SU-DHL-6 (cell line): ENCODE results near the gene MAP4.

Experiments
- EZH2phosphoT487 ChIP-seq: fragments of 200-600 bp; sonication (generic), shearing (Covaris generic); conservative IDR thresholded peaks from 2 replicates; pipeline ENCODE4 v1.6.1; 2018; ENCODE audit warnings: mild to moderate bottlenecking, antibody characterized with exemption, low read length, moderate library complexity, mixed read lengths
- TF ChIP-seq, protein P1 (sequence below): fragments of 200-600 bp; sonication (generic); IDR thresholded peaks from one replicate; pipeline ENCODE4 v1.5.1; 2017; ENCODE audit warnings: antibody characterized with exemption, mild to moderate bottlenecking, low read length, moderate library complexity; ENCODE audit not compliant: insufficient read depth, poor library complexity, severe bottlenecking

DNA sequence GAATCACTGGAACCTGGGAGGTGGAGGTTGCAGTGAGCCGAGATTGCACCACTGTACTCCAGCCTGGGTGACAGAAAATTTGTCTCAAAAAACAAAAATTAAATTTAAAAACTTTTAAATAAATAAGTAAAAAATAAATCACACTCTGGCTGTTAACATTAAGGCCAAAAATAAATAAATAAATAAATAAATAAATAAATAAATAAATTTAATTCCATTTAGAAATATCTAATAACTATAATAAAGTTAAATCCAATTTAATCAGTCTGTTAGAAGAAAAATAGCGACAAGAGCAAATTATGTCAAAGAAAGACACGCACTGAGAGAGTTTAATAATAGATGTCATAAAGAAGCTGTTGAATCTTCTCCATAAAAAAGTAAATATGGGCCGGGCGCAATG, 13.4 kb downstream of the MAP4 start:
- TF ChIP-seq, protein P1, sequence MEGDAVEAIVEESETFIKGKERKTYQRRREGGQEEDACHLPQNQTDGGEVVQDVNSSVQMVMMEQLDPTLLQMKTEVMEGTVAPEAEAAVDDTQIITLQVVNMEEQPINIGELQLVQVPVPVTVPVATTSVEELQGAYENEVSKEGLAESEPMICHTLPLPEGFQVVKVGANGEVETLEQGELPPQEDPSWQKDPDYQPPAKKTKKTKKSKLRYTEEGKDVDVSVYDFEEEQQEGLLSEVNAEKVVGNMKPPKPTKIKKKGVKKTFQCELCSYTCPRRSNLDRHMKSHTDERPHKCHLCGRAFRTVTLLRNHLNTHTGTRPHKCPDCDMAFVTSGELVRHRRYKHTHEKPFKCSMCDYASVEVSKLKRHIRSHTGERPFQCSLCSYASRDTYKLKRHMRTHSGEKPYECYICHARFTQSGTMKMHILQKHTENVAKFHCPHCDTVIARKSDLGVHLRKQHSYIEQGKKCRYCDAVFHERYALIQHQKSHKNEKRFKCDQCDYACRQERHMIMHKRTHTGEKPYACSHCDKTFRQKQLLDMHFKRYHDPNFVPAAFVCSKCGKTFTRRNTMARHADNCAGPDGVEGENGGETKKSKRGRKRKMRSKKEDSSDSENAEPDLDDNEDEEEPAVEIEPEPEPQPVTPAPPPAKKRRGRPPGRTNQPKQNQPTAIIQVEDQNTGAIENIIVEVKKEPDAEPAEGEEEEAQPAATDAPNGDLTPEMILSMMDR = no peak
- no peak for TF ChIP-seq EZH2phosphoT487
